Tibial nerve (tissue), 4 donors: ENCODE results near the gene SKAP2. TPM values are rescaled to one million over a fixed set of nuclear protein-coding genes. Genes with fewer than 3 reads are reported as not detected.

ENCODE experiments used
- DNase-seq, 2 donors: peaks; one replicate each; pipeline ENCODE4 v3.0.0-alpha.2; 2019; ENCODE audit warnings: low spot score in 2 of 2
- H3K27ac ChIP-seq, 4 donors: fragments of 200-600 bp; sonication (generic) in 3 of 4; one replicate each; pipeline ENCODE4 v1.5.1; 2017 to 2019; ENCODE audit warnings: mild to moderate bottlenecking in 1 of 4
- H3K27me3 ChIP-seq, 2 donors: fragments of 200-600 bp; sonication (generic) in 1 of 2; one replicate each; pipeline versions ENCODE4 v1.5.1 to v1.6.0; 2017 to 2019
- H3K36me3 ChIP-seq, 3 donors: fragments of 200-600 bp; sonication (generic); one replicate each; pipeline ENCODE4 v1.5.1; 2018 to 2019
- H3K4me1 ChIP-seq, 4 donors: fragments of 200-600 bp; sonication (generic) in 3 of 4; one replicate each; pipeline ENCODE4 v1.5.1; 2017 to 2019
- H3K4me3 ChIP-seq, 4 donors: fragments of 200-600 bp; sonication (generic) in 3 of 4; one replicate each; pipeline ENCODE4 v1.5.1; 2017 to 2019; ENCODE audit warnings: mild to moderate bottlenecking in 1 of 4, moderate library complexity in 1 of 4
- H3K9me3 ChIP-seq, 4 donors: fragments of 200-600 bp; sonication (generic) in 3 of 4; one replicate each; pipeline ENCODE4 v1.5.1; 2017 to 2019
- CTCF ChIP-seq, 5 experiments: fragments of 200-600 bp in 3 of 5; fragments of 450-650 bp in 2 of 5; sonication (generic) in 3 of 5; IDR thresholded peaks; one replicate each; pipeline ENCODE4 v1.5.1; 2016 to 2019; ENCODE audit warnings: antibody characterized with exemption in 5 of 5, mild to moderate bottlenecking in 3 of 5, moderate library complexity in 2 of 5
- EP300 ChIP-seq, 2 donors: sonication (generic); formaldehyde crosslinking; IDR thresholded peaks; one replicate each; pipeline ENCODE4 v1.6.1; 2017; ENCODE audit warnings: antibody characterized with exemption in 2 of 2, mild to moderate bottlenecking in 1 of 2
- POLR2A ChIP-seq, 2 donors: fragments of 450-650 bp; IDR thresholded peaks; one replicate each; pipeline ENCODE4 v1.6.1; 2017; ENCODE audit warnings: antibody characterized with exemption in 2 of 2, mild to moderate bottlenecking in 2 of 2, moderate library complexity in 2 of 2
- WGBS, 2 donors: methylation state at CpG; one replicate each; pipeline ENCODE4 v1.1.5; 2018; 5-methylcytosine and 5-hydroxymethylcytosine counted together
- total RNA-seq, 4 donors: library from RNA; depleted of rRNA; stranded (reverse); fragments of >200 nt; gene quantifications; one replicate each; pipeline ENCODE4 v1.1.0, GENCODE V29; 2016

SKAP2 gene
- total RNA-seq, 4 donors from 2014 or later = 14.1 to 33.7 (median 27.6) TPM

DNA sequence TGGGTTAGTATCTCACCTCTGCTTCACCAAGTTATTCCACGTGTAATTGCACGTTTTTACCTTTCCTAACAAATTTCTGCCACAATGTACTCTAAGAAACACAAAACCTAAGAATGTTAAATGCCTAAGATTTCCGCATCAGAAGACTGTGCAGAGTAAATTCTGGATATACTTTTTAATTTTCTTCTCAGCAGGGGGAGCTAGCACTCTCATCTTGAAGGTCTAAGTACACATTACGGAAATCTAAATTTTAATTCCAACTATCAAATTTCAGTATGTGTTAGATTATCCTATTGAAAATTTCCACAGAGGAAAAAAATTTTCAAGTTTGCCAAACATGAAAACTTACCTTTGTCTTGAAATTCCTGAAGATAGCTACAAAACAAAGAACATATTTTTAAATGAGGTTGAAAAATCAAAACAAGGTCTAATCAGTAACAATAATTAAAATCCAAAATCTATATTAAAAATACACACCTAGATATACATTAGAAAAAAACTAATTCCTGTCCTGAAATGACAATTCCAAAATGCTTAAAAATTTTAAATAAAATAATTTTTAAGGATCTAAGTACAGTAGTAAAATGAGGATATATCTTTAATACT is 10.5 kb downstream of the SKAP2 start:
- peaks cover 0 to 32% (median 3%) of the 10 kb centered on the region in 4 donors for H3K4me1 ChIP-seq
- no peak for DNase-seq
- H3K9me3 ChIP-seq = no peaks in the 10 kb centered on the region
- no peak overlapping the region for H3K4me3 ChIP-seq
- no peak overlapping the region for H3K27ac ChIP-seq
- 20 to 25% methylated on average over 4 of the region's 4 CpGs for WGBS, 2 donors
- peaks cover 0 to 7% of the 10 kb centered on the region in 2 donors for H3K27me3 ChIP-seq
- no peak for TF ChIP-seq POLR2A (IDR thresholded peaks at IDR 0.05)
- TF ChIP-seq CTCF (IDR thresholded peaks at IDR 0.05) = peak; percentile 39 to 70 (median 48)
- no peak for TF ChIP-seq EP300 (IDR thresholded peaks at IDR 0.05)
- no peaks in the 10 kb centered on the region for H3K36me3 ChIP-seq

DNA sequence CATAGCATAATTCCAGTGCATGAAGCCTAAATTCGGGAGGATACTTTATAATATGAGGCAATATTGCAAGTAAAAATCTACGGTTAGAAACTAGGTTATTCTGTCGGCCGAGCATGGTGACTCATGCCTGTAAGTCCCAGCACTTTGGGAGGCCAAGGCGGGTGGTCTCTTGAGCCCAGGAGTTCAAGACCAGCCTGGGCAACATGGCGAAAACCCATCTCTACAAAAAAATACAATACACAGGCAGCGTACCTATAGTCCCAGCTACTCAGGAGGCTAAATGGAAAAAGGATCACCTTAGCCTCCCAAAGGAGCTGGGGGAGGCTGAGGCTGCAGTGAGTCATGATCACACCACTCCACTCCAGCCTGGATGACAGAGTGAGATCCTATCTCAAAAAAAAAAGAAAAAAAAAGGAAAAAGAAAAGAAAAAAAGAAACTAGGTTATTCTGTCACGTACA is 14.2 kb downstream of the SKAP2 start:
- DNase-seq = no peak
- H3K4me3 ChIP-seq = no peak overlapping the region
- 90 to 93% methylated on average over 8 of the region's 8 CpGs for WGBS, 2 donors

GRCh38 chr7:26843705-26844104 is 20.7 kb downstream of the SKAP2 start:
- no peaks in the 10 kb centered on the region for H3K27me3 ChIP-seq
- H3K36me3 ChIP-seq = no peaks in the 10 kb centered on the region
- no peak for DNase-seq
- no peak for TF ChIP-seq POLR2A (IDR thresholded peaks at IDR 0.05)
- TF ChIP-seq CTCF (IDR thresholded peaks at IDR 0.05) = peak in 1 of 5 experiments; percentile 11
- no peak for TF ChIP-seq EP300 (IDR thresholded peaks at IDR 0.05)
- no peaks in the 10 kb centered on the region for H3K9me3 ChIP-seq
- no peaks in the 10 kb centered on the region for H3K4me1 ChIP-seq
- no peak overlapping the region for H3K4me3 ChIP-seq
- WGBS, 2 donors = 69 to 73% methylated on average over 4 of the region's 4 CpGs
- no peak overlapping the region for H3K27ac ChIP-seq

More for the DNA sequence above, 14.2 kb downstream of the SKAP2 start:
- no peak for TF ChIP-seq CTCF (IDR thresholded peaks at IDR 0.05)
- no peak for TF ChIP-seq POLR2A (IDR thresholded peaks at IDR 0.05)
- no peak for TF ChIP-seq EP300 (IDR thresholded peaks at IDR 0.05)
- Histone ChIP-seq H3K36me3 (no peaks in the 10 kb centered on the region), H3K27ac (no peak overlapping the region), H3K27me3 (no peaks in the 10 kb centered on the region), H3K4me1 (peaks cover 0 to 14% (median 0%) of the 10 kb centered on the region in 4 donors), H3K9me3 (no peaks in the 10 kb centered on the region)

- H3K4me1 ChIP-seq = no peaks in the 10 kb centered on the region
Observed at GRCh38 chr7:26842897-26843296, 21.5 kb downstream of the SKAP2 start.

More at GRCh38 chr7:26842897-26843296, 21.5 kb downstream of the SKAP2 start:
- no peaks in the 10 kb centered on the region for H3K9me3 ChIP-seq
- no peak overlapping the region for H3K27ac ChIP-seq
- H3K27me3 ChIP-seq = no peaks in the 10 kb centered on the region
- H3K4me3 ChIP-seq = no peak overlapping the region
- no peak for DNase-seq
- no peak for TF ChIP-seq CTCF (IDR thresholded peaks at IDR 0.05)
- no peak for TF ChIP-seq POLR2A (IDR thresholded peaks at IDR 0.05)
- TF ChIP-seq EP300 (IDR thresholded peaks at IDR 0.05) = no peak
- WGBS, 2 donors = 60 to 64% methylated on average over 2 of the region's 2 CpGs
- no peaks in the 10 kb centered on the region for H3K36me3 ChIP-seq
